GM12878 (cell line): ENCODE data around the gene SMU1. TPM values are rescaled to one million over a fixed set of nuclear protein-coding genes. Genes with fewer than 3 reads are reported as not detected.
"Not testable (repeated sequence)": the region's sequence is repeated elsewhere in the genome, so short reads cannot be mapped to it uniquely, and the experiment has no call there.

Source experiments
- ATAC-seq: fragments of 200-7000 bp; cut with Tn5 transposase; 3 replicates; pipeline ENCODE4 v1.9.1; 2020; ENCODE audit warnings: mild to moderate bottlenecking, moderate library complexity
- BruUV-seq: library from RNA; stranded (reverse); fragments of 400-500 nt; replicated peaks from 2 replicates; lab custom pipeline; 2021; lab: Mats Ljungman, UMichigan
- CTCF ChIA-PET: fragments of 300-600 bp; sonication (Branson Sonifier 250); formaldehyde crosslinking; extraction: SDS; loops from one replicate; lab custom pipeline; 2021; ENCODE audit warnings: inconsistent platforms; lab: Yijun Ruan, JAX
- POLR2A ChIA-PET: fragments of 350-600 bp; formaldehyde crosslinking; extraction: SDS; loops from one replicate; lab custom pipeline; 2021; ENCODE audit warnings: inconsistent platforms; lab: Charles Lee
- RAD21 ChIA-PET: fragments of 300-600 bp; sonication (Branson Sonifier 250); formaldehyde crosslinking; loops from one replicate; lab custom pipeline; 2023; ENCODE audit warnings: antibody characterized with exemption; ENCODE audit not compliant: unreplicated experiment; lab: Charles Lee
- SMC1A ChIA-PET: fragments of 300-600 bp; sonication (Branson Sonifier 250); formaldehyde crosslinking; loops from one replicate; lab custom pipeline; 2023; ENCODE audit not compliant: unreplicated experiment, uncharacterized antibody; lab: Charles Lee
- DNase-seq: peaks from one replicate; pipeline ENCODE4 v3.0.0-alpha.2; 2011; ENCODE audit warnings: low read depth, low spot score
- FAIRE-seq: peaks from 3 replicates; lab custom pipeline; 2011; peaks lifted over from hg19 to GRCh38; lab: Jason Lieb, UNC
- H2AFZ ChIP-seq: 2 replicates; pipeline ENCODE4 v1.6.0; 2011; ENCODE audit warnings: low read depth, low read length, control low read depth; ENCODE audit not compliant: control insufficient read depth
- H3K27ac ChIP-seq: 2 replicates; pipeline ENCODE4 v1.5.1; 2011; ENCODE audit warnings: control low read depth; ENCODE audit not compliant: control insufficient read depth, insufficient read depth
- H3K27me3 ChIP-seq, 2 experiments: replicated peaks in 1 of 2; 2 replicates each; pipeline versions ENCODE4 v1.6.0 to v1.6.1; 2011; ENCODE audit warnings: low read length in 1 of 2; ENCODE audit not compliant: control insufficient read depth in 2 of 2, insufficient read depth in 2 of 2
- H3K36me3 ChIP-seq, 2 experiments: 2 replicates each; pipeline ENCODE4 v1.5.1; 2011; ENCODE audit warnings: low read length in 1 of 2; ENCODE audit not compliant: control insufficient read depth in 2 of 2, insufficient read depth in 2 of 2
- H3K4me1 ChIP-seq: 2 replicates; pipeline ENCODE4 v1.6.1; 2011; ENCODE audit warnings: mild to moderate bottlenecking, low read length, moderate library complexity, mixed read lengths; ENCODE audit not compliant: control insufficient read depth, insufficient read depth
- H3K4me2 ChIP-seq: 2 replicates; pipeline ENCODE4 v1.6.0; 2011; ENCODE audit warnings: control low read depth; ENCODE audit not compliant: control insufficient read depth, insufficient read depth
- H3K4me3 ChIP-seq: fragments of 200-600 bp; sonication (generic); 2 replicates; pipeline ENCODE4 v1.5.1; 2016
- H3K79me2 ChIP-seq: 2 replicates; pipeline ENCODE4 v1.6.0; 2011; ENCODE audit warnings: low read length; ENCODE audit not compliant: control insufficient read depth, insufficient read depth
- H3K9ac ChIP-seq: 2 replicates; pipeline ENCODE4 v1.8.0; 2011; ENCODE audit warnings: low read length, control low read depth, mixed read lengths; ENCODE audit not compliant: control insufficient read depth, insufficient read depth
- H3K9me3 ChIP-seq: replicated peaks from 3 replicates; pipeline ENCODE4 v1.5.1; 2011; ENCODE audit warnings: mild to moderate bottlenecking, low read length; ENCODE audit not compliant: control insufficient read depth, insufficient read depth
- H4K20me1 ChIP-seq: 2 replicates; pipeline ENCODE4 v1.6.0; 2011; ENCODE audit not compliant: control insufficient read depth, insufficient read depth
- CUX1 ChIP-seq: IDR thresholded peaks from 2 replicates; pipeline ENCODE4 v1.6.1; 2012; ENCODE audit warnings: improper control_type of control experiment, low read depth, low read length; ENCODE audit not compliant: insufficient replicate concordance
- E2F4 ChIP-seq: IDR thresholded peaks from 2 replicates; pipeline ENCODE4 v1.6.1; 2012; ENCODE audit warnings: low read depth, low read length, improper control_type of control experiment
- FOXM1 ChIP-seq: IDR thresholded peaks from 2 replicates; pipeline ENCODE4 v1.6.1; 2012; ENCODE audit warnings: low read depth, mild to moderate bottlenecking, inconsistent platforms, low read length, moderate library complexity
- IRF4 ChIP-seq: IDR thresholded peaks from 2 replicates; pipeline ENCODE4 v1.6.1; 2011; ENCODE audit warnings: low read depth, low read length
- ZBTB4 ChIP-seq: fragments of 450-650 bp; formaldehyde crosslinking; IDR thresholded peaks from 2 replicates; pipeline ENCODE4 v1.4.0; 2022; ENCODE audit warnings: mild to moderate bottlenecking, moderate library complexity
- WGBS: methylation state at CpG from one replicate; pipeline ENCODE4 v1.1.6; 2016; ENCODE audit warnings: low lambda C conversion rate; ENCODE audit not compliant: insufficient replicate concordance, insufficient coverage; ENCODE audit errors: missing lambda C conversion rate; 5-methylcytosine and 5-hydroxymethylcytosine counted together
- in situ Hi-C: fragments of 300-500 bp; cut with MboI; formaldehyde crosslinking; loops from 9 replicates; pipeline ENCODE4 v1.14.3; 2018; ENCODE audit warnings: mixed read lengths
- intact Hi-C: fragments of 100-400 bp; cut with micrococcal nuclease; formaldehyde crosslinking; loops from one replicate; pipeline ENCODE4 v1.14.2; 2022; ENCODE audit not compliant: unreplicated experiment
- polyA plus RNA-seq, 11 experiments: library from polyadenylated mRNA; depleted of rRNA in 4 of 11; unstranded in 6 of 11; stranded (reverse) in 5 of 11; fragments of >200 nt; fragmentation: Nextera tagmentation in 4 of 11; fragmentation: Illumina TruSeq in 1 of 11; extraction: Ambion mirVana in 4 of 11; extraction: Trizol in 1 of 11; gene quantifications; 1 replicate in 1 of 11; 2 replicates in 10 of 11; pipeline versions ENCODE4 v1.2.1 to v1.2.3, GENCODE V29; 2011 to 2016; ENCODE audit warnings: inconsistent platforms in 2 of 11, missing spikeins in 2 of 11, low read depth in 1 of 11
- total RNA-seq, 4 experiments: library from RNA; depleted of rRNA in 3 of 4; stranded (reverse); fragments of >200 nt in 3 of 4; fragmentation: Illumina TruSeq in 1 of 4; extraction: Trizol in 1 of 4; gene quantifications; 2 replicates each; pipeline versions ENCODE4 v1.2.1 to v1.2.3, GENCODE V29; 2013 to 2021

The SMU1 gene
- total and polyA plus RNA-seq, 10 of the 15 experiments (the other 5 are each of a cell fraction or from before 2014, with no cell fraction given): 18.5 to 34.6 (median 20.9) TPM

- TF ChIP-seq E2F4 (no peak), IRF4 (no peak), FOXM1 (no peak), ZBTB4 (CRISPR knock-in tag) (no peak), CUX1 (no peak)
Measured at GRCh38 chr9:33092634-33093033, 16.2 kb upstream of the SMU1 start (continued).

GRCh38 chr9:33085672-33086071 lies 9.2 kb upstream of the SMU1 start:
- FAIRE-seq, POLR2A ChIA-PET, H3K9ac ChIP-seq: not testable (repeated sequence)

More at GRCh38 chr9:33085672-33086071, 9.2 kb upstream of the SMU1 start:
- ChIA-PET SMC1A (interaction anchor here (1.6 kb wide), 1 partner anchor 20 kb away, joined by 4 read pairs; no protein-coding TSS in a partner anchor), CTCF (interaction anchor here (1.0 to 1.9 kb wide), 2 partner anchors 85 to 138 kb away, joined by 3 to 5 read pairs; no protein-coding TSS in a partner anchor)
- H4K20me1 ChIP-seq, H3K4me3 ChIP-seq, H3K79me2 ChIP-seq, H3K9me3 ChIP-seq, H3K27ac ChIP-seq, intact Hi-C loops, RAD21 ChIA-PET, in situ Hi-C loops, H3K36me3 ChIP-seq, H2AFZ ChIP-seq, BruUV-seq, H3K27me3 ChIP-seq, DNase-seq, ATAC-seq, H3K4me2 ChIP-seq: not testable (repeated sequence)
- WGBS: 59% methylated on average over 9 of the region's 9 CpGs
- peaks cover 19% of the 10 kb centered on the region for H3K4me1 ChIP-seq
